OCI-LY3 (cell line): ENCODE measurements around the gene SKIDA1.

Experiments
- CTCF ChIP-seq: fragments of 200-600, 300-600 bp; sonication (generic); IDR thresholded peaks from 2 replicates; pipeline ENCODE4 v1.5.1; 2014; ENCODE audit warnings: antibody characterized with exemption, low read length, low read depth
- EZH2phosphoT487 ChIP-seq: fragments of 200-600 bp; shearing (Covaris generic); IDR thresholded peaks from 2 replicates; pipeline ENCODE4 v1.6.1; 2018; ENCODE audit warnings: antibody characterized with exemption, mixed run types, low read depth

- no peak for TF ChIP-seq CTCF
- TF ChIP-seq EZH2phosphoT487 = no peak
These were observed 23.6 kb downstream of the SKIDA1 start for GRCh38 chr10:21501731-21502347.
